DMS153 (cell line): ENCODE results near the gene RSU1.

Source experiments
- DNase-seq: peaks from one replicate; lab custom pipeline; 2025; lab: John Stamatoyannopoulos, UW

Gene RSU1

DNA sequence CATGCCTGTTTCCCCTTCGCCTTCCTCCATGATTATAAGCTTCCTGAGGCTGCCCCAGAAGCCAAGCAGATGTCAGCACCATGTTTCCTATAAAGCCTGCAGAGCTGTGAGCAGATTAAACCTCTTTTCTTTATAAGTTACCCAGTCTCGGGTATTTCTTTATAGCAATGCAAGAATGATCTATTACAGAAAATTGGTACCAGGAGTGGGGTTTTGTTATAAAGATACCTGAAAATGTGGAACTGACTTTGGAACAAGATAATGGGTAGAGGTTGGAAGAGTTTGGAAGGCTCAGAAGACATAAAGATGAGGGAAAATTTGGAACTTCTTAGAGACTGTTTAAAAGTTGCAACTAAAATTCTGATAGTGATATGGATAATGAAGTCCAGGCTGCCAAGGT is 4.8 kb upstream of the RSU1 start:
- DNase-seq: no peak

DNA sequence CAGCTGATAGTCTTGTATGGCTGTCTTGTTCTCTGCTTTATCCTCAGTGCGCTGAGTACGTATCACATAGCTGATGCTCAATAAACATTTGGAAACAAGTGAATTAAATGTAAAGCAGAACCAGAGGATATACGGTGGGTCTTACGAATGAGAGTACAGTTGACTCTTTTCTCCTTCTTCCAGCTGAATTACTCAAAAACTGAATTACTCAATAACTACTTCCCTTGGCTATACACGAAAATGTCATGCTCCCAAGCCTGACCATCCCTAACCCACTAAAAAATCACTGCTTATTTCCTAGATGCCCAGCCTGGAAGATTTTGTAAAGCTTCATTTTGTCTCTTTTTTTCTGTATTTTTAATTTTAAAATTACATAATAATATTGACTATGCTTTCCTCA is 3.2 kb upstream of the RSU1 start:
- no peak for DNase-seq

DNA sequence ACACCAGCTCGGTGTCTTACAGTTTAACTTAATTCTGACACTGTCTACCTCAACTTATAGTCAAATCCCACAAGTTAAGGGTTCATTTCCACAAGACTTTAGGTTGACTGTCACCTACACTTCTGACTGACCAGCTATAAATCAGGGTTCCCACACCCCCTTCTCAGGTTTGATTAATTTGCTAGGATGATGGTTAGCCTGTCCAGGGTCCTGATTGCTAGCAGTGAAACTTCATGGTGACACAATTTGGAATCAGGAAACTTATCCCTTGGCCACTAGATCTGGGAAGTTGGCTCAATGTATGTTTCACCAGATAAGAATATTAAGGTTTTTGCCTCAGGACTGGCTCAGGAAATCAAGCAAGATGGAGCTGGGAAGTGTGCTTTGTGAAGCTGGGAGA is 2.8 kb upstream of the RSU1 start:
- DNase-seq: no peak

DNA sequence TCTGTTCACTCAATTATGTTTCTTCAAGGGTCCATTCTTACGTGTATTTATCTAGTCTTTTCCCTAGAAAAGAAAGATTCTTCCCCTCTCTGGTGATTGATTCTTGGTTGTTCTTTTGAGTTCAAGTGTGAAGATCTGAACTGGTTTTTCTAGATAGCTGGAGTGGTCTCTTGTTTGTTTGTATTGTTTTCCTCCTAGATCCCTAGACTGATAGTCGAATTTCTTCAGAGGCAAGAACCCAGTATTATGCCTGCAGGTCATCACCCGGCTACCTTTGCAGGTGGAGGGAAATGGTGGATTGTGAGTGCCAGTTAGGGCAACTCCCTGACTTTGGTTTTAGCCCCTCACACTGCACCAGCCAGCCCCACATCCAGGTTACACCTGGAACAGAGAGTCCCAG is 2.2 kb upstream of the RSU1 start:
- DNase-seq: no peak

DNA sequence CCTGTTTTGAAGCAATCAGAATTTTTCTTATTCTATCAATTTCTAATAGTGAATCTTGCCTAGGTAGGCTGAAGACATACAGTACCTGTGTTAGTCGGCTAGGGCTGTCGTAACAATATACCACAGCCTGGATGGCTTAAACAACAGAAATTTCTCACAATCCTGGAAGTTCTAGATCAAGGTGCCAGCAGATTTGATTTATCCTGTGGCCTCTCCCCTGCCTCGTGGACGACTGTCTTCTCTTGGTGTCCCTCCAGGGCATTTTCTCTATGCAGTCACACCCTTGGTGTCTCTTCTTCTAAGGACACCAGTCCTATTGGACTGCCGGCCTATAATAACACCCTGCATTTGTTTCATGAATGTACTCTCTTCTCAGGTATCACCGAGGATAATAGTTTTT is 1.8 kb upstream of the RSU1 start:
- DNase-seq: no peak

DNA sequence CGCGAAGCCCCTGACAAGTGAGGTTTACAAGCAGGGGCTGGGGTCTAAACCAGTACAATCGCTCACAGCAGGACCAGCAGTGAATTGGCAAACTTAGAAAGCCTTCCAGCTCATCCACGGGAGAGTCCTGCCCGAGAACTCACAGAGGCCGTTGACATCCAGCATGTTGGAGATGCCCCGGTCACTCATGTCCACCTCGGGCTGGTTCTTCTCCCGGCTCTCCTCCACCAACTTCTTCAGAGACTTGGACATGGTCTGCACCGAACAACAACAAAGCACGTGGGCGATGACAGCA is 447 bp downstream of the RSU1 start:
- DNase-seq: no peak

DNA sequence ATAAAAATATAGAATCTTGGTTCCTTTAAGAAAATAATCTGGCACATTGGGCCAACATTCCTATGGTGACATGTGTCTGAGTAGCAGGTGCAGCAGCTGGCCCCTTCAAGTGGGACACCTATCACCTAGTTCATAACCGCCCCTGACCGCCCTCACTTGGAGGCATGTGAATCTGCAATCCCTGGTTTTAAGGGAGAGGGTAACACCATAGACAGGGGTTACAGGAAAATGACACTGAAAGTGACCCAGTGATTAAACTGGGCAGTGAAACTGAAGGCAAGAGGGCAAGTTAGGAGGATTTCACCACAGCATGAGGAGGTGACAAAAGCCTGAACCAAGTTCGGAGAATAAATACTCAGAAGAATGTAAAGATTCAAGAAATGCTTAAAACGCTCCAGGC is 1.1 kb downstream of the RSU1 start:
- no peak for DNase-seq

DNA sequence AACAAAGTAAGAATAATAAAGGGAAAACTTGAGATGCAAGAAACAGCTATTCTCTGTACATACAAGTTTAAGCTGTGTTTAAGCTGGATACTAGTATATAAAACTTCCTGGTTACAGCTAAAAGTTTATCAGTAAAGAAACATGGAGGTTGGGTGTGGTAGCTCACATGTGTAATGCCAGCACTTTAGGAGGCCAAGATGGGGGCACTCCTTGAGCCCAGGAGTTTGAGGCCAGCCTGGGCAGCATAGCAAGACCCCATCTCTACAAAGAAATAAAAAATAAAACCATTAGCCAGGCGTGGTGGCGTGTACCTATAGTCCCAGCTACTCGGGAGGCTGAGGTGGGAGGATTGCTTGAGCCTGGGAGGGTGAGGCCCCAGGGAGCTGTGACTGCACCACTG is 3.2 kb downstream of the RSU1 start:
- no peak for DNase-seq

DNA sequence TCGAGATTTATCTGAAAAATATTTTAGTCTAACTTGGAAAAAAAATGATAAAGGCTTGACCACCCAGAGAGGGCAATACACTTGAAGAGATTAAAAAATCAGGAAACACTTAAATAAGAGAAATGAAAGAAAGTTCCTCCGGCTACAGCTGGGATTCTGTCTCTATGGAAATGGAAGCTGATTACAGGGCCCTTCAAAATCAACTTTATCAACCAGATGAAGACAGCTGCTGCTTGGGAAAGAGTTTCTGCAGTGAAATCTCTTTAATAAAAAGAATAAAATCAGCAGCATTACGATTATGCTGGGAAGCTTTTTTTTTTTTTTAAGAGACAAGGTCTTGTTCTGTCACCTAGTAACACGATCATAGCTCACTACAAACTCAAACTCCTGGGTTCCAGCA is 4.5 kb downstream of the RSU1 start:
- DNase-seq: no peak

DNA sequence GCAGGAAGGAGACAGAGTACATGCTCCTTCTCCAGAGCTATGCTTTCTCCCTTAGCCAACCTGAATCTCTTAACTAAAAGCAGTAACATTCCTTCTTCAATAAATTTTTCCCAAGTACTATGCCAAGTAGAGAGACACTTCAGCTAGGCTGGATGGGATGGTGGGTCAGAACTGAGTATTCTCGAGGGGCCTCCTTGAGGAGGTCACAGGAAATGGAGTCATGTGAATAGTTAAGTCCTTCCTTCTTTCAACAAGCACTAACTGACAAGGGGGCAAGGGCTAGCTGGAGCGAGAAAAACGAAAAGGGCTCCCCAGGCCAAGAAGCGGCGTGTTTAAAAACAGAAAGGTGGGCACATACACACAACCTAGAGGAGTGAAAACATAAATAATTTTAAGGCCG is 5.5 kb downstream of the RSU1 start:
- no peak for DNase-seq

DNA sequence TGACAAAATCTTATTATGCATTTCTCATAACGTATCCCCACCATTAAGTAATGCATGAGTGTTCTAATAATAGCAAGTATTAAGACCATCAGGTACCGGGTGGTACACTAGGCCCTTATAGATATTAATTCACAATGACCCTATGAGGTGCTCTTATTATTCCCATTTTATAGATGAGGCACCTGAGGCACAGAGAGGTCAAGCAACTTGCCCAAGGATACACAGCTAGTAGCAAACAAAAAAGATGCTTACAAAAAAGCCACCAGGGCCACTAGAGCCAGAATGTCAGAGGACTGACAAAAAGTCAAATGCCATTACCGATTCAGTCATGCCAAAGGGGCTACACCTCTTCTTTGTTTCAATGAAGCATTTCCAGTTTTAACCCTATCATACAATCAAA is 5.9 kb downstream of the RSU1 start:
- no peak for DNase-seq

DNA sequence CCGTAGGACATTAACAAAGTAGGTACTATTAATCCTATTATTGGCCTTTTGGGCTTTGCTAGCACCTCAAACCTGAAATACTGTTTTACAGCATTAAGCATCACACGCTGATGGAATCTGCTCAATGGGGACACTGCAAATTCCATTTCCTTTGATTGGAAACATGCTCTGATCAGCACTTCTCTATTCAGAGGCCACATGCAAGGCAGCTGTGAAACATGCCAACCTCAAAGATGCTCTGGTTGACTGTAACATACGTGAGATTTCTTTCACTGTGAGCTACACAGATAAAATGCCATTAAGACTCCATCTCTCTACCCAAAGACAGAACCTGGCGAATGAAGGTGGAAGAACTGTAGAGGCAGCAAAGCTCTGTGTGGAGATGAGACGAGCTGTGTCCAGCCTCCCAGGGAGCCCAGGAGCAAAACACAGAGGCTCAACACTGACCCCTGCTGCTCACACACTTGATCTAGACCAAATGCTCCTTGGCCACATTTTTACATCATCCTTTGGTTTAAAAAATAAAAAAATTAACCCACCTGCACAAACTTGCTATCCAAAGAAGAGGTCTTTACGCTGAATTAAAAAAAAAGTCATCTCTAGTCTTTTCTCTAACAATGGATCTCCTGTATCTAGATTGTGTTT is 8.0 kb downstream of the RSU1 start:
- DNase-seq: no peak

DNA sequence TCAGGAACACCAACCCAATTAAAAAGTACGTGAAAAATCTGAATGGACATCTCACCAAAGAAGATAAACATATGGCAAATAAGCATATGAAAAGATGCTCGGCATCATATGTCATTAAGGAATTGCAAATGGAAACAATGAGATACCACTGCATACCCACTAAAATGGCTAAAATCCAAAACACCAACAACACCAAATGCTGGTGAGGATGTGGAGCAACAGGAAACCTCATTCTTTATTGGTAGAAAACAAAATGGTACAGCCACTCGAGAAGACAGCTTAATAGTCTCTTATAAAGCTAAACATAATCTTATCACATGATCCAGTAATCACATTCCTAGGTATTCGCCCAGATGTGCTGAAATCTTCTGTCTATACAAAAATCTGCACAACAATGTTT is 13.1 kb downstream of the RSU1 start:
- no peak for DNase-seq

DNA sequence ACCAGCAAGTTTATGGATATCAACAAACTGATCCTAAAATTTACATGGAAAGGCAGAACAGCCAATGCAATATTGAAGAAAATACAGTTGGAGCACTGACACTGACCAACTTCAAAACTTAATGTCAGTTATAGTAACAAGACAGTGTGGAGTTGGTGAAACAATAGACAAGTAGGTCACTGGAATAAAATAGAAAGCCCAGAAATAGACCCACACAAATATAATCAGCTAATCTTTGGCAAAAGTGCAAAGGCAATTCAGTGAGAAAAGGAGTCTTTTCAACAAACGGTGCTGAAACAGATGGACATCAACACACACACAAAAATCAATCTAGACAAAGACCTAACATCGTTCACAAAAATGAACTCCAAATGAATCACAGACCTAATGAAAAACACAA is 13.8 kb downstream of the RSU1 start:
- DNase-seq: no peak

DNA sequence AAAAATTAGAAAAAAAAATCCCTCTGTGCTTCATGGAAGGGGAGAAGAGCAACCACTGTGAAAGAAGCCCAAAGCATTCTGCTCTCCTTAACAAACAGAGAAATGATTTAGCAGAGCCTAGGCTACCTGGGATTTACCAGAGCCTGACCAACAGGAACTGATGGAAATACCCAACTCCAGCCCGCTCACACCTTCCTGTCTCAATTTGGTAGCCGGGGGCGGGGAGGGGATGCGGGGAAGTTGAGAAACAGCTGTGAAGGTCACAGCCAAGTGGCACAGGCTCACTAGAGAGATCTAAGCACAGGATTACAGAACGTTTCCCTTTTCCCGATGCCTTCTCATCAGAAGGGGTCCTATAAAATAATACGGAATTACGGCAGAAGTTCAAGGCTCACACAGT is 17.6 kb downstream of the RSU1 start:
- no peak for DNase-seq

DNA sequence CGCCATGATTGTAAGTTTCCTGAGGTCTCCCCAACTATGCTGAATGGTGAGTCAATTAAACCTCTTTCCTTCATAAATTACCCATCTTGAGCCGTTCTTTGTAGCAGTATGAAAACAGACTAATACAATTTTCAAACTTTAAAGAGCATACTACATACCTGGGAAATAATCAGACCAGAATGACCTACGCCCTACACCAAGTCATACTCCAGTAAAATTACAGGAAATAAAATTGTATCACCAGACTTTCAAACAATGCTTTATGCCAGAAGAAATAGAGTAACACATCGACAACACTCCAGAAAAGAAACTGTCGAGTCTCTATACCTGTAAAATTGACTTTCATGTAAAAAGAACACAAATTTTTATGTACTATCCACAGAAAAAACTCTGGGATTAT is 18.7 kb downstream of the RSU1 start:
- DNase-seq: no peak

DNA sequence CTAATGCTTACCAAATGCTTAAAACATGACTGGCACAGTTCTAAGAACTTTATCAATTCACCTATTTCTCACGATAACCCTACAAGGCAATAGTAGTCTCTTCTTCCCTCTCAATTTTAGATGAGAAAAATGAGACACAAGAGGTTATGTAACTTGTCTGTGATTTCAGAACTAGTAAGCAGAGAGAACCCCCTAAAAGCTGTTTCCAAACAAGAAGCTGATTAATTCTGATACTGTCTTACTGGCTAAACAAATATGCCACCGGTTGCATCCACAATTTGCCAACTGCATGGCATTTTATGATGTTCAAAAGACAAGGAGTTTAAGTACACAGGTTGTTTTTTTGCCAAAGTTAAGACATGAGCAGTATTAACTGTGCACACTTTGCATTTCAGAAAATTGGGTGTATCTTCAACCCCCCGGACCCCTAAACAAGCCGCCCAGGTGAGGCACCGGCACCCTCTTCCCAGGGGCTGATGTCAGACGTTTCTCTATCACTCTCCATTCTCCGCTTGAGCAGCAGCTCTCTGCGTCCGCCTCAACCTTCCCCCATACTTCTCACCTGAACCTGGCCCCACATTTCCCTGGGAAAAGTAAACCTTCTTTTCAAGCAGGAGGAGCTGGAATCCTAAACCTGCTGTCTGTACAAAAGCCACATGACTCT is 21.7 kb downstream of the RSU1 start:
- no peak for DNase-seq

DNA sequence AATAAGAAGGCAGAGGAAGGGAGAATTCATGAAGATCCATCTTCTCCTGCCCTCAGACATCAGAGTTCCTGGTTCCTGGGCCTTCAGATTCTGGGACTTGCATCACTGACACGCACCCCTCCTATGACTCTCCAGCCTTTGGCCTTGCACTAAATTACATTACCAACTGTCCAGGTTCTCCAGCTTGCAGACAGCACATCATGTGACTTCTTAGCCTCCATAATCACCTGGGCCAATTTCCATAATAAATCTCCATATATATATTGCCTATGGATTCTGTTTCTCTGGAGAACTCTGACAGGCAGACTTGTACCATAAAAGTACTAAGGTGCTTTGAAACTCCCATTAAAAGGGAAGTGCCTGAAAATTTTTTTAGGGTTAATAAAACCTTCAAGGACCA is 23.2 kb downstream of the RSU1 start:
- DNase-seq: no peak

DNA sequence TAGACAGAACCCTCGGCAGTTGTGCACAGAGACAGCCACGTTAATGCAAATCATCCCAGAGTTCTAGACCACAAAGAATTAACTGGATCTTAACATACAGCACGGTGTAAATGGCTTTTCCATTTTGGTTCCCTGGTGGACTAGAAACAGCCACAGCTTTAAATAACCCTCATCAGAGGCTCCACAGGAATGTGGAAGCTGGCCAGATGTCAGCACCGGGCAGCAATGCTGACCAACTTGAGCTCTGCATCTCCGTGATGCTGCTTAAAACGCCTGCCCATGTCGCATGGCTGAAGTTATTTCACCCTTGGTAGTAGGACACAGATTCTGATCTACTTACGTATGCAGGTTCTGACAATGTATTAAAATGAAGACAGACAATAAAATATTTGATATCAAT is 24.5 kb downstream of the RSU1 start:
- DNase-seq: no peak

DNA sequence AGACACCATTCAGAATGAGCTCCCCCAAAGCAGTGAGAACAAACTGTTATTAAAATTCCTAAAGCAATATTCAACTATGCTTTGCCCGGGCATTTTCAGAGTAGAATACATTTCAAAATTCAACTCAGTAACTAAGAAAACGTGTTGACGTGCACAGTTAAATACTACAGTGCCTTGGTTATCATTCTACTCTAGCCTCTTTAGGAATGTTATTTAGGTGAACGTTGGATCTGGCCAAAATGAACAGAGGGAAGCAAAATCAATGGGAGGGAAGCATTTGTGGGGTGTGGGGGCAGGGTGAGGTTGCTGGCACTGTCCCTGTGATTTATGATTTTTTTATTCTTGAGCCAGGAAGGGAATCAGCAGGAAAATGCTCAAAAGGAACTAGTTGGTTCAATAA is 27.5 kb downstream of the RSU1 start:
- no peak for DNase-seq

DNA sequence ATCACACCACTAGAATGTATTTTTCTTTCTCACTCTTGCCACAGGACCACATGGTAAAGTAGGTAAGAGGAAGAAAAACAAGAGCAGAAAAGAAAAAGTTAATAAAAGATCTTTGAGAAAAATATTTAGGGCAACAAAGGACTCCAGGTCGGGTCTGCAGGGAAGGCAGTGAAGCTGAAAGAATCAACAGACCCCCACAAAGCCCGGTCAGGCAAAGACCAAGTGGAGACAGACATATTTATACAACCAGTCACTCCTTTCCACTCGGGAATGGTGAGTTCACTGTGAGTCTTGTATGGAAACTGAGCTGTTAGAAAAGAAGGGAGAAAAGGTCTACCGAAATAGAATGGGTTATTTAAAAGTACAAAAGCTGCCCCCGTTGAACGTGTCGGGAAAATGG is 28.0 kb downstream of the RSU1 start:
- DNase-seq: no peak

DNA sequence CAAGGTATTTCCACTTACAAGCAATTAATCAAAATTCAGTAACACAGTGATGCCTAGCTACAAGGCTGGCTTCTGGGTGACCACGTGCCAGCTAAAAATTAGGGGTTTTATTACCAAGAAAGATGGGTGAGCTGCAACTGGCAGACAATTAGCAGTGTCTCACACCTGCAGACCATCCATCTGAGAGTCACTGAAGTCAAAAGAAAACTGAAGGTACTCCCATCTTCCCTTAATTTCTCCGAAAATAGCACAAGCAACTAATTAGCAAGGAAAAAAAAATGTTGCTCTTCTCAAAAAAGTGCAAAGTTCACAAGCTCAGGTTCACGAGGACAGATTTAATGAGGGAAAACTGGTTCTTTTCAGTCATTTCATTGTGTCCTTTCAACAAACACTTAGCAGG is 28.4 kb downstream of the RSU1 start:
- no peak for DNase-seq

DNA sequence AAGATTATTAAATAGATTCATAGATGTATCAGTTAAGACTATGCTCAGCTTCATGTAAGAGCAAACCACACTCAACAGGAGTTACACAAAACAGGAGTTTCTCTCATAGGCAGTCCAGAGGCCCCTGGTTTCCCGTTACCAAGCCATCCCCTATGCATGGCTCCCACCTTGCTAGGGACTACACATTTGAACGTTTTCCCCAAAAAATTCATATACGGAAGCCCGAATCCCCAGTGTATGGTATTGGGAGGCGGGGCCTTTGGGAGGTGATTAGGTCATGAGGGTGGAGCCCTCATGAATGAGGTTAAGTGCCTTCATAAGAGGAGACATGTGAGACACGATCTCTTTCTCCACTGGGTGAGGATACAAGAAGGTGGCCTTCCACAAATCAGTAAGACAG is 29.1 kb downstream of the RSU1 start:
- no peak for DNase-seq

DNA sequence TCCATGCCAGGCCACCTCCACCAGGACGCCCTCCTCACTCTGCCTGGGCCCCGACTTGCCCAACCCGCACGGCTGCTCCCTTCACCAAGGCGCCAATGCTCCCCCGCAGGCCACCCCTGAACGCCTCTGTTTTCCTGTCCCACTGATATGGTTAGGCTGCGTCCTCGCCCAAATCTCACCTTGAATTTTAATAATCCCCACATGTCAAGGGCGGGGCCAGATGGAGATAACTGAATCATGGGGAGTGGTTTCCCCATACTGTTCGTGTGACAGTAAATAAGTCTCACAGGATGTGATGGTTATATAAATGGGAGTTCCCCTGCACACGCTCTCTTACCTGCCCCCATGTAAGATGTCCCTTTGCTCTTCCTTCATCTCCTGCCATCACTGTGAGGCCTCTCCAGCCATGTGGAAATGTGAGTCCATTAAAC is 29.8 kb downstream of the RSU1 start:
- no peak for DNase-seq
